Purkinje cell (primary cell): ENCODE results near the gene CDK5R2. TPM values are rescaled to one million over a fixed set of nuclear protein-coding genes. Genes with fewer than 3 reads are reported as not detected.

Source experiments
- polyA plus RNA-seq: library from polyadenylated mRNA; unstranded; fragments of >200 nt; fragmentation: Nextera tagmentation; gene quantifications from 2 replicates; pipeline ENCODE4 v1.2.1, GENCODE V29; 2014

CDK5R2 gene
- 1.2 and 1.6 TPM in 2 replicates for polyA plus RNA-seq

GRCh38 chr2:218959141-218959731, at the start of gene CDK5R2:
Gene CDK5R2 (plus strand): TSS chr2:218959666. CDS start chr2:218959821, 155 bp downstream.

DNA sequence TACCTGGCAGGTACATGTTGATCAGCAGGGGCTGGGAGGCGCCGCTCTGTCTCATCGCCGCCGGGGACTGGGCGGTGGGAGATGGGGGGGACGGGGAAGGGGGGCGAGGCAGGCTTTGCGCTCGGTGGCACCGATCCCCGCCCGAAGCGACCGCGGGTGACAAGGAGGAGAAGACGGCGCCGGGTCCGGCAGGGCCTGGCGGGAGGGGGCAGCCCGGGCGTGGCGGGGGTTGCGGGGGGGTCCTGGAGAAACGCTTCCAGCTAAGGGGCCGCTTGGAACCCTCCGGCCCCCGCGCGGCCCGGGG, 25.5 kb downstream of the CDK5R2 start, which contains the start of gene FEV:
Gene FEV, minus strand, starts transcription at position 164 of the 304 bp plus-strand sequence. Its CDS starts 109 bp downstream, at position 55.

GRCh38 chr2:218993345-218994315, 34.2 kb downstream of the CDK5R2 start, which contains the start of gene CRYBA2:
Gene CRYBA2 (minus strand): TSS chr2:218993422. CDS start chr2:218993176, 246 bp downstream.

Other genes starting within 250 kb of the CDK5R2 start
- gene TTLL4, start 248.8 kb upstream of the CDK5R2 start, polyA plus RNA-seq, result 11.6 and 20.7 TPM in 2 replicates
- 2.8 and 3.6 TPM in 2 replicates for gene CYP27A1, start 177.5 kb upstream of the CDK5R2 start, polyA plus RNA-seq
- gene PRKAG3, start 127.9 kb upstream of the CDK5R2 start, polyA plus RNA-seq, result not detected in 2 replicates
- not detected in 2 replicates for gene WNT6, start 99.9 kb upstream of the CDK5R2 start, polyA plus RNA-seq
- gene WNT10A, start 78.8 kb upstream of the CDK5R2 start, polyA plus RNA-seq, result not detected in 2 replicates
- not detected in 2 replicates for gene FEV, start 25.5 kb downstream of the CDK5R2 start, polyA plus RNA-seq
- not detected in 2 replicates for gene CRYBA2, start 33.8 kb downstream of the CDK5R2 start, polyA plus RNA-seq
- 2.5 TPM in 1 of 2 replicates, not detected in the other for gene CFAP65, start 81.8 kb downstream of the CDK5R2 start, polyA plus RNA-seq
- not detected in 2 replicates for gene IHH, start 101.3 kb downstream of the CDK5R2 start, polyA plus RNA-seq
- gene NHEJ1, start 201.1 kb downstream of the CDK5R2 start, polyA plus RNA-seq, result 7.2 and 8.3 TPM in 2 replicates
- gene SLC23A3, start 210.4 kb downstream of the CDK5R2 start, polyA plus RNA-seq, result not detected in 2 replicates
- gene CNPPD1, start 217.3 kb downstream of the CDK5R2 start, polyA plus RNA-seq, result 4.6 and 9.5 TPM in 2 replicates
- gene RETREG2, start 218.6 kb downstream of the CDK5R2 start, polyA plus RNA-seq, result 43.3 and 81.2 TPM in 2 replicates
- gene ZFAND2B, start 247.1 kb downstream of the CDK5R2 start, polyA plus RNA-seq, result 6.2 and 7.7 TPM in 2 replicates